DND-41 (cell line): Measurements from ENCODE around the gene GPR135.

Experiments
- CTCF ChIP-seq: IDR thresholded peaks from 2 replicates; pipeline ENCODE4 v1.5.1; 2012; ENCODE audit warnings: borderline replicate concordance, low read length, moderate library complexity, mild to moderate bottlenecking; ENCODE audit not compliant: poor library complexity, severe bottlenecking; ENCODE audit errors: extremely low read depth
- EZH2 ChIP-seq: IDR thresholded peaks from 3 replicates; pipeline ENCODE4 v1.6.1; 2012; ENCODE audit warnings: borderline replicate concordance, low read depth, mild to moderate bottlenecking, moderate library complexity, low read length, inconsistent platforms; ENCODE audit not compliant: severe bottlenecking

GRCh38 chr14:59454139-59454538 is 11.0 kb downstream of the GPR135 start:
- no peak for TF ChIP-seq CTCF
- no peak for TF ChIP-seq EZH2
